Smooth muscle cell (in vitro differentiated cells): ENCODE measurements around the gene TIFAB. TPM values are rescaled to one million over a fixed set of nuclear protein-coding genes. Genes with fewer than 3 reads are reported as not detected.
A peak's percentile ranks its signal among the peaks of the same experiment; 100 is the strongest.

Source experiments
- DNase-seq: peaks from one replicate; lab custom pipeline; 2025; ENCODE audit not compliant: unreplicated experiment; lab: John Stamatoyannopoulos, UW
- H2AFZ ChIP-seq: fragments of 200-600 bp; sonication (generic); 2 replicates; pipeline ENCODE4 v1.6.0; 2016; ENCODE audit warnings: antibody characterized with exemption, low read depth, mild to moderate bottlenecking
- H3F3A ChIP-seq: fragments of 200-600 bp; sonication (generic); 2 replicates; pipeline ENCODE4 v1.6.0; 2017; ENCODE audit warnings: antibody characterized with exemption, low read depth
- H3K27ac ChIP-seq: fragments of 200-600 bp; sonication (generic); 2 replicates; pipeline ENCODE4 v1.5.1; 2016; ENCODE audit warnings: low read depth, mild to moderate bottlenecking
- H3K27me3 ChIP-seq: fragments of 200-600 bp; sonication (generic); 2 replicates; pipeline ENCODE4 v1.6.1; 2016; ENCODE audit warnings: low read depth, mild to moderate bottlenecking
- H3K36me3 ChIP-seq: fragments of 200-600 bp; sonication (generic); 2 replicates; pipeline ENCODE4 v1.5.1; 2016; ENCODE audit warnings: low read depth
- H3K4me1 ChIP-seq: fragments of 200-600 bp; sonication (generic); 2 replicates; pipeline ENCODE4 v1.5.1; 2016; ENCODE audit warnings: low read depth
- H3K4me2 ChIP-seq: fragments of 200-600 bp; sonication (generic); 2 replicates; pipeline ENCODE4 v1.6.0; 2016; ENCODE audit warnings: mild to moderate bottlenecking
- H3K4me3 ChIP-seq: fragments of 200-600 bp; sonication (generic); 2 replicates; pipeline ENCODE4 v1.5.1; 2016; ENCODE audit warnings: mild to moderate bottlenecking
- H3K79me2 ChIP-seq: fragments of 200-600 bp; sonication (generic); 2 replicates; pipeline ENCODE4 v1.6.0; 2016; ENCODE audit warnings: low read depth, mild to moderate bottlenecking
- H3K9ac ChIP-seq: fragments of 200-600 bp; sonication (generic); 2 replicates; pipeline ENCODE4 v1.6.0; 2016; ENCODE audit warnings: low read depth
- H3K9me3 ChIP-seq: fragments of 200-600 bp; sonication (generic); replicated peaks from 2 replicates; pipeline ENCODE4 v1.5.1; 2016; ENCODE audit warnings: low read depth
- H4K20me1 ChIP-seq: fragments of 200-600 bp; sonication (generic); 2 replicates; pipeline ENCODE4 v1.6.0; 2016; ENCODE audit warnings: low read depth
- CTCF ChIP-seq: fragments of 200-600 bp; sonication (generic); IDR thresholded peaks from 2 replicates; pipeline ENCODE4 v1.5.1; 2017; ENCODE audit warnings: borderline replicate concordance, mild to moderate bottlenecking, antibody characterized with exemption; ENCODE audit not compliant: insufficient read depth, poor library complexity, severe bottlenecking
- WGBS: methylation state at CpG from one replicate; pipeline ENCODE4 v1.1.7; 2016; ENCODE audit warnings: low lambda C conversion rate; 5-methylcytosine and 5-hydroxymethylcytosine counted together
- polyA plus RNA-seq: library from polyadenylated mRNA; unstranded; fragments of >200 nt; fragmentation: Nextera tagmentation; extraction: Ambion mirVana; gene quantifications from 2 replicates; pipeline ENCODE4 v1.2.1, GENCODE V29; 2016
- total RNA-seq: library from RNA; depleted of rRNA; stranded (reverse); fragments of >200 nt; gene quantifications from 2 replicates; pipeline ENCODE4 v1.2.3, GENCODE V29; 2014

TIFAB gene
- total and polyA plus RNA-seq, 2 experiments from 2014 or later, result 0.08 TPM; not detected in 1

- Histone ChIP-seq H3K36me3 (no peaks in the 10 kb centered on the region), H3K4me2 (peak overlapping the region; percentile 54)
Measured at GRCh38 chr5:135456238-135457099, 4.3 kb upstream of the TIFAB start.

GRCh38 chr5:135455876-135456237 is 3.7 kb upstream of the TIFAB start:
- Histone ChIP-seq H3K4me1 (no peaks in the 10 kb centered on the region), H3K36me3 (no peaks in the 10 kb centered on the region), H3K79me2 (no peaks in the 10 kb centered on the region), H3K9me3 (no peaks in the 10 kb centered on the region), H3K9ac (peak overlapping the region; percentile 9), H3K4me3 (no peak overlapping the region), H2AFZ (no peak overlapping the region), H4K20me1 (no peaks in the 10 kb centered on the region), H3K4me2 (peak overlapping the region; percentile 54), H3K27me3 (no peaks in the 10 kb centered on the region), H3K27ac (peak overlapping the region; percentile 77), H3F3A (no peaks in the 10 kb centered on the region)
- TF ChIP-seq CTCF, result no peak
- 94% methylated on average over 4 of the region's 4 CpGs for WGBS
- DNase-seq, result no peak

More at GRCh38 chr5:135456238-135457099, 4.3 kb upstream of the TIFAB start:
- peak overlapping the region; percentile 77 for H3K27ac ChIP-seq
- 41% methylated on average over 12 of the region's 12 CpGs for WGBS
- H4K20me1 ChIP-seq, result no peaks in the 10 kb centered on the region
- peak overlapping the region; percentile 9 for H3K9ac ChIP-seq
- H2AFZ ChIP-seq, result no peak overlapping the region
- H3K4me1 ChIP-seq, result no peaks in the 10 kb centered on the region
- no peaks in the 10 kb centered on the region for H3K79me2 ChIP-seq
- no peaks in the 10 kb centered on the region for H3K27me3 ChIP-seq
- peak; percentile 30 for DNase-seq
- H3K4me3 ChIP-seq, result no peak overlapping the region
- no peaks in the 10 kb centered on the region for H3F3A ChIP-seq
- no peak for TF ChIP-seq CTCF
- H3K9me3 ChIP-seq, result no peaks in the 10 kb centered on the region

- Histone ChIP-seq H3K27me3 (no peaks in the 10 kb centered on the region), H3K4me2 (no peak overlapping the region), H3K36me3 (no peaks in the 10 kb centered on the region), H3K27ac (no peak overlapping the region), H3F3A (no peaks in the 10 kb centered on the region), H2AFZ (no peak overlapping the region), H3K4me1 (no peaks in the 10 kb centered on the region), H3K4me3 (no peak overlapping the region), H4K20me1 (no peaks in the 10 kb centered on the region), H3K9ac (no peak overlapping the region), H3K79me2 (no peaks in the 10 kb centered on the region), H3K9me3 (no peaks in the 10 kb centered on the region)
- TF ChIP-seq CTCF, result no peak
- WGBS, result 96% methylated on average over 3 of the region's 3 CpGs
- DNase-seq, result no peak
Measured at GRCh38 chr5:135454946-135455345, 2.8 kb upstream of the TIFAB start.

- no peak overlapping the region for H3K27ac ChIP-seq
- no peaks in the 10 kb centered on the region for H3K36me3 ChIP-seq
- H4K20me1 ChIP-seq, result no peaks in the 10 kb centered on the region
- H2AFZ ChIP-seq, result no peak overlapping the region
- H3F3A ChIP-seq, result no peaks in the 10 kb centered on the region
- H3K4me3 ChIP-seq, result no peak overlapping the region
- H3K4me2 ChIP-seq, result no peak overlapping the region
- H3K4me1 ChIP-seq, result no peaks in the 10 kb centered on the region
- DNase-seq, result no peak
- 73% methylated on average over 4 of the region's 4 CpGs for WGBS
- no peak for TF ChIP-seq CTCF
- H3K9ac ChIP-seq, result no peak overlapping the region
- no peaks in the 10 kb centered on the region for H3K27me3 ChIP-seq
- no peaks in the 10 kb centered on the region for H3K9me3 ChIP-seq
- no peaks in the 10 kb centered on the region for H3K79me2 ChIP-seq
Measured at GRCh38 chr5:135453613-135454012, 1.5 kb upstream of the TIFAB start.
